Nephron progenitor cell (in vitro differentiated cells): Measurements from ENCODE around the gene VPREB3.
A peak's percentile ranks its signal among the peaks of the same experiment; 100 is the strongest.

Experiments used
- DNase-seq: peaks from one replicate; pipeline ENCODE4 v3.0.0; 2021
- H3K27ac Mint-ChIP-seq: 2 replicates; pipeline ENCODE4 v1.8.0; 2021; ENCODE audit warnings: mild to moderate bottlenecking, moderate library complexity, mixed read lengths
- H3K27me3 Mint-ChIP-seq: 2 replicates; pipeline ENCODE4 v1.8.0; 2021; ENCODE audit warnings: mild to moderate bottlenecking, low read depth, mixed read lengths; ENCODE audit not compliant: poor library complexity
- H3K36me3 Mint-ChIP-seq: 2 replicates; pipeline ENCODE4 v1.8.0; 2021; ENCODE audit warnings: low read depth, mixed read lengths
- H3K4me1 Mint-ChIP-seq: 2 replicates; pipeline ENCODE4 v1.8.0; 2021; ENCODE audit warnings: mixed read lengths
- H3K4me3 Mint-ChIP-seq: 2 replicates; pipeline ENCODE4 v1.8.0; 2021; ENCODE audit warnings: mild to moderate bottlenecking, moderate library complexity, mixed read lengths
- H3K9me3 Mint-ChIP-seq: 2 replicates; pipeline ENCODE4 v1.8.0; 2021; ENCODE audit warnings: mild to moderate bottlenecking, moderate library complexity, mixed read lengths
- TF ChIP-seq, protein P1 (sequence below): fragments of 200-600 bp; sonication (generic); IDR thresholded peaks from 2 replicates; pipeline ENCODE4 v1.5.0; 2021; ENCODE audit warnings: antibody characterized with exemption

Gene VPREB3

DNA sequence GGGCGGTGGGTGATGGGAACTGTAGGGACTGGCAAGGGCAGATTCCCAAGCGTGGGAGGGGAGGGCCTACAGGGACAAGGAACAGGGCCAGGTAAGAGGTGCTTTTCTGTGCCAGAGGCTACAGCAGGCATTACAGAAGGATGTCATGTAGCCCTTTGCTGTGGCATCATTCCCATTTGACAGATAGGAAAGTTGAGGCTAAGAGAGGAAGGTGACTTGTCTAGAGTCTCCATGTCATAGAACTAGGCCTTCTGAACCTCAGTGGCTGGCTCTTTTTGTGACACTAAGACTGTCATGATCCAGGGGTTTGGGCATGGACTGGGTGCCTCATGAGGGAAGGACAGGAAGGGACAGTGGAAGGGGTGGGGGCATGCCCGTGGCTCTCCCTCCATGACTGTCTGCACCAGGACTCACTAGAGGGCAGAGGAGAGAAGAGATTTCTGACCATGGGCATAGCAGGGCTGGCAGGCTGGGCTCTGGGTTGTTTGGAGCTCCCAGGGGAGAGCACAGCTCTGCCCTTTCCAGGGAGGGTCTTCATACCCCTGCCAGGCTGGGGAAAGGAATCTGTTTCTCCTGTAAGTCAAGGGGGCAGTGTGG is 21.7 kb upstream of the VPREB3 start:
- no peak overlapping the region for H3K27ac Mint-ChIP-seq
- H3K4me3 Mint-ChIP-seq: no peak overlapping the region
- no peaks in the 10 kb centered on the region for H3K9me3 Mint-ChIP-seq
- peaks cover 6% of the 10 kb centered on the region for H3K27me3 Mint-ChIP-seq
- H3K36me3 Mint-ChIP-seq: no peaks in the 10 kb centered on the region
- no peak for DNase-seq
- H3K4me1 Mint-ChIP-seq: peaks cover 39% of the 10 kb centered on the region
- TF ChIP-seq, protein P1, sequence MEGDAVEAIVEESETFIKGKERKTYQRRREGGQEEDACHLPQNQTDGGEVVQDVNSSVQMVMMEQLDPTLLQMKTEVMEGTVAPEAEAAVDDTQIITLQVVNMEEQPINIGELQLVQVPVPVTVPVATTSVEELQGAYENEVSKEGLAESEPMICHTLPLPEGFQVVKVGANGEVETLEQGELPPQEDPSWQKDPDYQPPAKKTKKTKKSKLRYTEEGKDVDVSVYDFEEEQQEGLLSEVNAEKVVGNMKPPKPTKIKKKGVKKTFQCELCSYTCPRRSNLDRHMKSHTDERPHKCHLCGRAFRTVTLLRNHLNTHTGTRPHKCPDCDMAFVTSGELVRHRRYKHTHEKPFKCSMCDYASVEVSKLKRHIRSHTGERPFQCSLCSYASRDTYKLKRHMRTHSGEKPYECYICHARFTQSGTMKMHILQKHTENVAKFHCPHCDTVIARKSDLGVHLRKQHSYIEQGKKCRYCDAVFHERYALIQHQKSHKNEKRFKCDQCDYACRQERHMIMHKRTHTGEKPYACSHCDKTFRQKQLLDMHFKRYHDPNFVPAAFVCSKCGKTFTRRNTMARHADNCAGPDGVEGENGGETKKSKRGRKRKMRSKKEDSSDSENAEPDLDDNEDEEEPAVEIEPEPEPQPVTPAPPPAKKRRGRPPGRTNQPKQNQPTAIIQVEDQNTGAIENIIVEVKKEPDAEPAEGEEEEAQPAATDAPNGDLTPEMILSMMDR: no peak

DNA sequence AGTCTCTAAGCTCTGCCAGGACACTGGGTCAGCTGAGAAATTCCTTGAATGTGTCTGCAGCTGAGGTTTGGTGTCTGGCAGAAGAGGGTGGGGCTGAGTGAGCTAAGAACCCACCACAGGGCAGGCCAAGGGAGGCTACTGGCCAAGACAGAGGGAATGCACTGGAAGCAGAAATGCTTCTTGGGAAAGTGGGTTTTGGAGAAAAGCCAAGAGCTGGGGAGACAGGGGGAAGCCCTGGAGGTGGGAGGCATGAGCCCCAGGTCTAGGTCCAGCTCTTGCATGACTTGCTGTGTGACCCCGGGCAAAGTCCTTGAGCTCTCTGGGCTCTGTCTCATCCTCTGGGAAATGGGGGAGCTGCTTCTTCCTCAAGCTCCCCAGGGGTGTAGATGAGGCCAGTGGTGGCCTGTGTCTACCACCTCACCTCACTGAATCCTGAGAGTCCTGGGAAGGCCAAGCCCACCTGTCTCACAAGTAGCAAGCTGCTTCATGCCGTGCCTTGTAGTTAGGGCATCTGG is 20.8 kb upstream of the VPREB3 start:
- Mint-ChIP-seq H3K36me3 (no peaks in the 10 kb centered on the region), H3K27ac (no peak overlapping the region), H3K27me3 (peaks cover 7% of the 10 kb centered on the region), H3K4me3 (peak overlapping the region; percentile 72), H3K9me3 (no peaks in the 10 kb centered on the region), H3K4me1 (peaks cover 37% of the 10 kb centered on the region)
- TF ChIP-seq, protein P1: no peak
- no peak for DNase-seq

DNA sequence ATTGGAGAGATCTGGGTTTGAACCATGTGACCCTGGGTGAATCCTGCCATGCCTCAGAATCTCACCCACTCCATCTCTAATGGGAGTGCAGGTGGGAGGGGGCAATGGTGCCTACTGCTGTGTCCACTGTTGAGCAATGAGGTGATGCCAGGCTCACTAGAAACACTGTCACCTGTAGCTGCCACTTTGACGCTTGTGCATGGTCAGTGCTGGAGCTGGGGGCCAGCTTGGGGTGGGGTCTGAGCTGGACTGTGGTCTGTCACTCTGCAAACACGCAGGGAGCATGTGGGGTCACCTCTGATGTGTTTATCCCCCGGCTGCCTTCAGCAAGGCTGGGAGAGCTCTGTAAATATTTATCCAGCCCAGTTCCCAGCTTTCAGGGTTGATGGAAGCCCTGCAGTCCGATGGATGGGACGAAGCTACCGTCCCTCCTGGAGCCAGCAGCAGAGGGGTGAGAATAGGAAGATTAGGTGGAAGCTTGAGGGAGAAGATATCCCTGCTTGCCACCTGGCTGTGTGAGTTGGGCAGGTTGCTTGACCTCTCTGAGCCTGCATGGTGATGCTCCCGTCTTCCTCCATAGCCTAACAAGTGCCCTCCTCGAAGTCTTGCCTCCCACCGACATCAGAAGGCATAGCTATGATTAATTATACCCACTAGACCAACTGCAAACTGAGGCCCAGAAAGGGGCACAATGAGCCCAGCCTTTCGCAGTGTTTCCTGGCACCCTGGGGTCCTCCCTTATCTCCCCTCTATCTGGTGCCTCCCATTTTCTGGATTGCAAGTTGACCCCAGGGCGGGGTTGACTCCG is 20.1 kb upstream of the VPREB3 start:
- Mint-ChIP-seq H3K9me3 (no peaks in the 10 kb centered on the region), H3K27ac (no peak overlapping the region), H3K4me1 (peaks cover 40% of the 10 kb centered on the region), H3K36me3 (no peaks in the 10 kb centered on the region), H3K4me3 (peak overlapping the region; percentile 72), H3K27me3 (peaks cover 13% of the 10 kb centered on the region)
- TF ChIP-seq, protein P1: no peak
- no peak for DNase-seq

DNA sequence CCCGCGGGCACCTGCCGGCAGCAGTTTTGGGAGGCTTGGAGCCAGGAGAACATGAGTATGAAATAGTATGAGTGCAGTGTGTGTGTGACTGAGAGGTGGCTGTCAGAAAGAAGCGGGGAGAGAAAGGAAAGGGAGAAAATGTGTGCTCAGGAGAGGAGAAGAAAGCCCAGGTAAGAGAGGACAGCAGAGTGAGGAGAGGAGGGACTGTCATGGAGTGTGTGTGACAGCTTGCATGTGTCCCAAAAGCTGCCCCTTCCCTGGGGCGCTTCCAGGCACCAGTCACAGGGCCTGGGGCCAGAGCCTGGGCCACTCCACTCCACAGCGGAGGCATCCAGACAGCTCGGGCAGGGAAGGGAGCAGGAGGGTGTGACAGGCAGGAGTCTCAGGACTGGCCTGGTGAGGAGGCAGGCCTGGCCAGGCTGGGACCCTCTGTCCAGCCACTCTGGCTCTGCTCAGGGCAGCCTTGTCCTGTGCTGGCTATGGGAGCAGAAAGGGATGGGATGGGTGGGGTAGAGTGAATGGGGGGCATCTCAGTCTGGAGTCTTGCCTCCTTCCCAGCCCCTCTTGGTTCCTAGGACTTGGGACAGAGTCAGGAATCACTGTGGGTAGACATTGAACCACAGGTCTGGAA is 19.4 kb upstream of the VPREB3 start:
- Mint-ChIP-seq H3K4me3 (peak overlapping the region; percentile 73), H3K36me3 (no peaks in the 10 kb centered on the region), H3K9me3 (no peaks in the 10 kb centered on the region), H3K27ac (no peak overlapping the region), H3K27me3 (peaks cover 13% of the 10 kb centered on the region), H3K4me1 (peaks cover 46% of the 10 kb centered on the region)
- TF ChIP-seq, protein P1: no peak
- DNase-seq: no peak

DNA sequence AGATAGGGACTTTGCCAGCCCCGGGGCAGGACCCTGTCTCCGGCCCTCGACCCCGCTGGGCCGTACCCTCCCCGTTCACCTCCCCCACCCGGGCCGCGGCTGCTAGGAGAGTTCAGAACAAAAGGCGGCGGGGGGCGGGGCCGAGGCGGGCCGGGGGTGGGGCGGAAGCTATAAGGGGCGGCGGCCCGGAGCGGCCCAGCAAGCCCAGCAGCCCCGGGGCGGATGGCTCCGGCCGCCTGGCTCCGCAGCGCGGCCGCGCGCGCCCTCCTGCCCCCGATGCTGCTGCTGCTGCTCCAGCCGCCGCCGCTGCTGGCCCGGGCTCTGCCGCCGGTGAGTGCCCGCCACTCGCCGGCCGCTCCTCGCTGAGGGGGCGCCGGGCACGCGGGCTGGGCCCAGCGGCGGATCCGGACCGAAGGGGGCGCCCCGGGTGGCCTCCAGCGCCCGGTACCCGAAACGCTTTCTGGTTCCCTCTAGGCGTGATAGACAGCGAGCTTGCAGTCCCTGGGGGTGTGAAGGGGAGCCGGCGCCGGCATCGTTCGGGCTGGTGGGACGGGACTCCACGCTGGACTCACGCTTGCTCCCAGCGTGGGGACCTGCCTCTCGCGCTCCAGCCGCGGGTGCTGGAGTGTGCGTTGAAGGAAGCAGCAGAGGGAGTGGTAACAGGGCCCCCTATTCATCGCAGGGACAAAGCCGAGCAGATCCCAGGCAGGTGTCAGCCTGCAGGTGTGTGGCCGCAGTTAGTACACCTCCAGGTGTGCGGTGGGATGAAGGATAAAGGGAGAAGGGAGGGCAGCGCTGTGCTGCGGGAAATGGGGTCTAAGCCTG is 18.6 kb upstream of the VPREB3 start, which contains the start of gene MMP11:
Gene MMP11, plus strand, starts transcription at position 201 of the 825 bp plus-strand sequence. Its CDS starts 22 bp downstream, at position 223.
- peak; percentile 79 for DNase-seq
- peak within 1 kb of the TSS; percentile 73 for H3K4me3 Mint-ChIP-seq
- no peaks in the 10 kb centered on the region for H3K9me3 Mint-ChIP-seq
- no peaks in the 10 kb centered on the region for H3K36me3 Mint-ChIP-seq
- H3K27ac Mint-ChIP-seq: no peak within 1 kb of the TSS
- H3K27me3 Mint-ChIP-seq: peaks cover 13% of the 10 kb centered on the region
- TF ChIP-seq, protein P1: no peak
- peaks cover 46% of the 10 kb centered on the region for H3K4me1 Mint-ChIP-seq
